Measurements from ENCODE around the gene NOL4L.

Gene NOL4L

GRCh38 chr20:32495949-32496348, 89.2 kb downstream of the NOL4L start:
- Histone ChIP-seq H3K4me3 (ENCODE audit: low read depth, low read length) (no peak overlapping the region), H3K23ac (ENCODE audit: low read length) (no peak overlapping the region), H3K79me2 (ENCODE audit: control insufficient read depth, insufficient read depth, low read length, poor library complexity) (peaks cover 3% of the 10 kb centered on the region), H3K79me1 (ENCODE audit: low read length) (peaks cover 31% of the 10 kb centered on the region), H2AK5ac (ENCODE audit: low read length) (peak overlapping the region; percentile 97), H3K9me3 (ENCODE audit: insufficient read depth, low read depth, low read length) (no peaks in the 10 kb centered on the region), H3K27me3 (ENCODE audit: insufficient read depth, low read length) (no peaks in the 10 kb centered on the region), H4K91ac (ENCODE audit: low read depth, low read length) (peak overlapping the region; percentile 80), H3K9ac (ENCODE audit: low read length) (no peak overlapping the region), H3K36me3 (ENCODE audit: control insufficient read depth in 1 of 2, insufficient read depth in 2 of 2, low read length in 2 of 2) (peaks cover 0 to 2% of the 10 kb centered on the region in 2 experiments), H2BK5ac (ENCODE audit: low read depth, low read length, poor library complexity) (peak overlapping the region; percentile 49), H2BK120ac (ENCODE audit: insufficient read depth, low read length, poor library complexity) (peak overlapping the region; percentile 96), H3K18ac (ENCODE audit: low read length) (peak overlapping the region; percentile 81), H4K12ac (ENCODE audit: low read depth, low read length) (peak overlapping the region; percentile 25), H4K8ac (ENCODE audit: low read depth, low read length) (peak overlapping the region; percentile 72), H3K27ac (ENCODE audit: low read depth, low read length) (peak overlapping the region; percentile 69), H3K4me2 (ENCODE audit: low read length) (no peak overlapping the region), H3K4me1 (ENCODE audit: control insufficient read depth in 1 of 2, insufficient read depth in 2 of 2, low read length in 2 of 2) (peaks cover 25 to 28% of the 10 kb centered on the region in 2 experiments), H3K14ac (ENCODE audit: low read length) (peak overlapping the region; percentile 93), H2BK12ac (ENCODE audit: low read length) (peak overlapping the region; percentile 97), H2AFZ (ENCODE audit: insufficient read depth, low read length, poor library complexity) (no peak overlapping the region), H3K4ac (ENCODE audit: low read depth, low read length) (peak overlapping the region; percentile 78)
- DNase-seq = no peak
- no CpG with 5 or more reads among the region's 5 CpGs for WGBS (ENCODE audit: extremely low coverage, insufficient coverage, insufficient read length)

DNA sequence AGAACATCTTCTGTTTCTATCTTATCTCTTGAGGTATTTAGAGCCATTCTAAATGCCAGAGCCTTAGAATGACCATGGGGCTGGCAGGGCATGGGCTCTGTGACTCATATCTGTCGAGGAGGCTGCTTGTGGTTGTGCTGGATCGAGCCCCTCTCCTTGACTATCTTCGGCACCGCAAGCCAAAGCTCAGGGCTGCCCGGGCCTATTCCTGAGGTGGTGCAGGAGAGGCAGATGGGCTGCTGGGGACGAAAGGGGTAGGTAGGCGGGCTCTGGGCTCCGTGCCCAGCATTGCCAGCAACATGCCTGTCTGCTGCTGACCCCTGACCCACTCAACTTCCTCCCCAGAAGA, 89.9 kb downstream of the NOL4L start:
- H3K27ac ChIP-seq (ENCODE audit: low read depth, low read length) = peak overlapping the region; percentile 4
- H2AFZ ChIP-seq (ENCODE audit: insufficient read depth, low read length, poor library complexity) = no peak overlapping the region
- DNase-seq = no peak
- peak overlapping the region; percentile 76 for H3K14ac ChIP-seq (ENCODE audit: low read length)
- peak overlapping the region; percentile 97 for H2BK12ac ChIP-seq (ENCODE audit: low read length)
- peaks cover 29% of the 10 kb centered on the region for H3K79me1 ChIP-seq (ENCODE audit: low read length)
- no peak overlapping the region for H3K4me2 ChIP-seq (ENCODE audit: low read length)
- no CpG with 5 or more reads among the region's 8 CpGs for WGBS (ENCODE audit: extremely low coverage, insufficient coverage, insufficient read length)
- no peak overlapping the region for H3K4ac ChIP-seq (ENCODE audit: low read depth, low read length)
- peak overlapping the region; percentile 67 for H2BK5ac ChIP-seq (ENCODE audit: low read depth, low read length, poor library complexity)
- H4K8ac ChIP-seq (ENCODE audit: low read depth, low read length) = peak overlapping the region; percentile 66
- H3K27me3 ChIP-seq (ENCODE audit: insufficient read depth, low read length) = no peaks in the 10 kb centered on the region
- no peaks in the 10 kb centered on the region for H3K9me3 ChIP-seq (ENCODE audit: insufficient read depth, low read depth, low read length)
- peaks cover 0 to 2% of the 10 kb centered on the region in 2 experiments for H3K36me3 ChIP-seq (ENCODE audit: control insufficient read depth in 1 of 2, insufficient read depth in 2 of 2, low read length in 2 of 2)
- peak overlapping the region; percentile 60 for H2AK5ac ChIP-seq (ENCODE audit: low read length)
- H4K12ac ChIP-seq (ENCODE audit: low read depth, low read length) = no peak overlapping the region
- peak overlapping the region; percentile 96 for H2BK120ac ChIP-seq (ENCODE audit: insufficient read depth, low read length, poor library complexity)
- peaks cover 3% of the 10 kb centered on the region for H3K79me2 ChIP-seq (ENCODE audit: control insufficient read depth, insufficient read depth, low read length, poor library complexity)
- H3K4me1 ChIP-seq (ENCODE audit: control insufficient read depth in 1 of 2, insufficient read depth in 2 of 2, low read length in 2 of 2) = peaks cover 25 to 28% of the 10 kb centered on the region in 2 experiments
- H3K23ac ChIP-seq (ENCODE audit: low read length) = no peak overlapping the region
- peak overlapping the region; percentile 80 for H4K91ac ChIP-seq (ENCODE audit: low read depth, low read length)
- H3K18ac ChIP-seq (ENCODE audit: low read length) = peak overlapping the region; percentile 81
- no peak overlapping the region for H3K9ac ChIP-seq (ENCODE audit: low read length)
- H3K4me3 ChIP-seq (ENCODE audit: low read depth, low read length) = no peak overlapping the region

DNA sequence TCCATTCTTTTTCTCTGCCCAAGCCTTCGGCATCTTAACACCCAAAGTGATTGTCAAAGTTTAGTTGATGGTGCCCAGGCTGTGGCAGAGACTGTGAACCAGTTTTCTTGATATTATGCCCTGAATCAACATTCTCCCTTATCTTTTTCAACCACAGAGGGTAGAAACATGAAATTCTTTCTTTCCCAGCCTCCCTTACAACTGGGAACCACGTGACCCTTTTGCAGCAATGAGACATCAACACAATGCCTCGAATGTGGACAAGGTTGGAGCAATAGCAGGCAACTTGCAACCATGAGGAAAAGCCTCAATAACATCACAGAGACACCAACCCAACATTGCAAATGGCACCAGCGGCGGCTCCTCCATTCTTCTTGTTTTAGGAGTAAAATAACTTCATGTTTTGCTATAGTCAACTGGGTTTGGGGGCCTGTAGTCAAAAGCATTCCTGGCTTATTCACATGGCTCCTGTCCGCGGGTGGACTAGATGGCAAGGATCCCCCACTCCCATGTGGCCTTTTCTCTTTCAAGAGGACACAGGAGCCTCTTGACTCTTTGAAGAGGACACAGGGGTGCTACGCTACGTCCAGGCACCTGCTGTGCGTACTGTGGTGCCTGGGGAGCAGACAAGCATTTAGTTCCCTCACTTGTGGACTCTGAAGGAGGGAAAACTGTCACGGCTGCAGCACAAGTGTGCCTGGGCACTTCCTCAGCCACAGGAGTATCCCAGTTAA, 90.5 kb downstream of the NOL4L start:
- Histone ChIP-seq H3K4ac (ENCODE audit: low read depth, low read length) (peak overlapping the region; percentile 9), H2BK5ac (ENCODE audit: low read depth, low read length, poor library complexity) (peak overlapping the region; percentile 67), H3K14ac (ENCODE audit: low read length) (peak overlapping the region; percentile 76), H2AFZ (ENCODE audit: insufficient read depth, low read length, poor library complexity) (no peak overlapping the region), H3K4me3 (ENCODE audit: low read depth, low read length) (no peak overlapping the region), H3K23ac (ENCODE audit: low read length) (no peak overlapping the region), H3K79me1 (ENCODE audit: low read length) (peaks cover 29% of the 10 kb centered on the region), H3K27me3 (ENCODE audit: insufficient read depth, low read length) (no peaks in the 10 kb centered on the region), H2BK12ac (ENCODE audit: low read length) (peak overlapping the region; percentile 93), H3K9ac (ENCODE audit: low read length) (no peak overlapping the region), H3K4me1 (ENCODE audit: control insufficient read depth in 1 of 2, insufficient read depth in 2 of 2, low read length in 2 of 2) (peaks cover 25 to 28% of the 10 kb centered on the region in 2 experiments), H2AK5ac (ENCODE audit: low read length) (peak overlapping the region; percentile 50), H4K91ac (ENCODE audit: low read depth, low read length) (peak overlapping the region; percentile 80), H4K12ac (ENCODE audit: low read depth, low read length) (no peak overlapping the region), H3K27ac (ENCODE audit: low read depth, low read length) (no peak overlapping the region), H3K79me2 (ENCODE audit: control insufficient read depth, insufficient read depth, low read length, poor library complexity) (peaks cover 3% of the 10 kb centered on the region), H3K9me3 (ENCODE audit: insufficient read depth, low read depth, low read length) (no peaks in the 10 kb centered on the region), H4K8ac (ENCODE audit: low read depth, low read length) (no peak overlapping the region), H3K18ac (ENCODE audit: low read length) (no peak overlapping the region), H2BK120ac (ENCODE audit: insufficient read depth, low read length, poor library complexity) (no peak overlapping the region), H3K36me3 (ENCODE audit: control insufficient read depth in 1 of 2, insufficient read depth in 2 of 2, low read length in 2 of 2) (peaks cover 0 to 2% of the 10 kb centered on the region in 2 experiments), H3K4me2 (ENCODE audit: low read length) (no peak overlapping the region)
- WGBS (ENCODE audit: extremely low coverage, insufficient coverage, insufficient read length) = no CpG with 5 or more reads among the region's 11 CpGs
- no peak for DNase-seq

- no peak overlapping the region for H3K4me2 ChIP-seq (ENCODE audit: low read length)
- H3K27me3 ChIP-seq (ENCODE audit: insufficient read depth, low read length) = no peaks in the 10 kb centered on the region
Observed at GRCh38 chr20:32493356-32493755, 91.8 kb downstream of the NOL4L start.

More at GRCh38 chr20:32493356-32493755, 91.8 kb downstream of the NOL4L start:
- no peak for DNase-seq
- no peak overlapping the region for H4K8ac ChIP-seq (ENCODE audit: low read depth, low read length)
- H2AK5ac ChIP-seq (ENCODE audit: low read length) = no peak overlapping the region
- H3K23ac ChIP-seq (ENCODE audit: low read length) = no peak overlapping the region
- H3K79me2 ChIP-seq (ENCODE audit: control insufficient read depth, insufficient read depth, low read length, poor library complexity) = peaks cover 3% of the 10 kb centered on the region
- H3K4me3 ChIP-seq (ENCODE audit: low read depth, low read length) = no peak overlapping the region
- H4K91ac ChIP-seq (ENCODE audit: low read depth, low read length) = peak overlapping the region; percentile 6
- peak overlapping the region; percentile 10 for H2BK12ac ChIP-seq (ENCODE audit: low read length)
- no peak overlapping the region for H2BK5ac ChIP-seq (ENCODE audit: low read depth, low read length, poor library complexity)
- H3K36me3 ChIP-seq (ENCODE audit: control insufficient read depth in 1 of 2, insufficient read depth in 2 of 2, low read length in 2 of 2) = peaks cover 0 to 2% of the 10 kb centered on the region in 2 experiments
- peaks cover 26% of the 10 kb centered on the region for H3K79me1 ChIP-seq (ENCODE audit: low read length)
- no peak overlapping the region for H4K12ac ChIP-seq (ENCODE audit: low read depth, low read length)
- H3K14ac ChIP-seq (ENCODE audit: low read length) = no peak overlapping the region
- H2AFZ ChIP-seq (ENCODE audit: insufficient read depth, low read length, poor library complexity) = no peak overlapping the region
- H3K18ac ChIP-seq (ENCODE audit: low read length) = no peak overlapping the region
- no peak overlapping the region for H3K27ac ChIP-seq (ENCODE audit: low read depth, low read length)
- H3K9me3 ChIP-seq (ENCODE audit: insufficient read depth, low read depth, low read length) = no peaks in the 10 kb centered on the region
- no peak overlapping the region for H3K9ac ChIP-seq (ENCODE audit: low read length)
- H3K4me1 ChIP-seq (ENCODE audit: control insufficient read depth in 1 of 2, insufficient read depth in 2 of 2, low read length in 2 of 2) = peaks cover 20 to 23% of the 10 kb centered on the region in 2 experiments
- H2BK120ac ChIP-seq (ENCODE audit: insufficient read depth, low read length, poor library complexity) = no peak overlapping the region
- no peak overlapping the region for H3K4ac ChIP-seq (ENCODE audit: low read depth, low read length)
- no CpG with 5 or more reads among the region's 10 CpGs for WGBS (ENCODE audit: extremely low coverage, insufficient coverage, insufficient read length)
